Placental epithelial cell (primary cell): ENCODE results near the gene DLG5. TPM values are rescaled to one million over a fixed set of nuclear protein-coding genes. Genes with fewer than 3 reads are reported as not detected.

Experiments used
- small RNA-seq: library from RNA; depleted of rRNA; stranded (forward); fragments of <200 nt; gene quantifications from one replicate; pipeline ENCODE3, GENCODE V24; 2012
- total RNA-seq: library from RNA; depleted of rRNA; stranded (reverse); fragments of >200 nt; gene quantifications from 2 replicates; pipeline ENCODE4 v1.2.3, GENCODE V29; 2012

Gene DLG5
- 44.6 and 62.4 TPM in 2 replicates for total RNA-seq

GRCh38 chr10:77926566-77927401, at the start of gene DLG5:
TSS of gene DLG5 (minus strand) at chr10:77926755. CDS start at chr10:77926520, 235 bp downstream.

Small RNAs within 50 kb of the gene (small RNA-seq; reads per million reads assigned to genes)
- not detected for gene RF00017
- gene RN7SL284P, result not detected
- gene RNU6-1266P, result not detected

Other genes with a start within 250 kb of the DLG5 start
- gene POLR3A, start 102.8 kb upstream of the DLG5 start, total RNA-seq, result 14.1 and 15.3 TPM in 2 replicates
- 1,300 and 2,036 TPM in 2 replicates for gene RPS24, start 107.1 kb upstream of the DLG5 start, total RNA-seq